Measurements from ENCODE around the gene ETNK2.

GRCh38 chr1:204150702-204151551 lies 917 bp downstream of the ETNK2 start:
- no peak for TF ChIP-seq YY1 (IDR thresholded peaks at IDR 0.05; ENCODE audit: insufficient read depth, insufficient read length)
- TF ChIP-seq SUZ12 (IDR thresholded peaks at IDR 0.05; ENCODE audit: extremely low read depth, insufficient read depth, insufficient read length): no peak
- TF ChIP-seq ZNF274 (IDR thresholded peaks at IDR 0.05; ENCODE audit: low read depth, low read length): no peak

Data from NT2/D1 (cell line).